ENCODE results near the gene E2F2. TPM values are rescaled to one million over a fixed set of nuclear protein-coding genes. Genes with fewer than 3 reads are reported as not detected.

Gene E2F2
- total RNA-seq, 1 donor from 2014 or later = 2.9 TPM

- intact Hi-C loops (cut with DNase I) = no loop called here
These were observed 52.0 kb downstream of the E2F2 start for GRCh38 chr1:23478896-23479665.

GRCh38 chr1:23477359-23478144, 53.5 kb downstream of the E2F2 start:
- intact Hi-C loops (cut with DNase I) = no loop called here
- no peak for DNase-seq (ENCODE audit: extremely low spot score in 2 of 2)
- H3K9me3 ChIP-seq = no peaks in the 10 kb centered on the region
- H3K27me3 ChIP-seq = no peaks in the 10 kb centered on the region
- no peak for TF ChIP-seq POLR2A (IDR thresholded peaks at IDR 0.05)
- no peaks in the 10 kb centered on the region for H3K36me3 ChIP-seq
- H3K27ac ChIP-seq = no peak overlapping the region
- no peak overlapping the region for H3K4me3 ChIP-seq
- H3K4me1 ChIP-seq = peaks cover 61% of the 10 kb centered on the region

More at GRCh38 chr1:23478896-23479665, 52.0 kb downstream of the E2F2 start:
- peak in 1 of 2 donors; percentile 91 for DNase-seq (ENCODE audit: extremely low spot score in 2 of 2)
- Histone ChIP-seq H3K4me1 (peaks cover 53% of the 10 kb centered on the region), H3K27ac (peak overlapping the region; percentile 64), H3K4me3 (no peak overlapping the region), H3K27me3 (no peaks in the 10 kb centered on the region), H3K36me3 (no peaks in the 10 kb centered on the region), H3K9me3 (no peaks in the 10 kb centered on the region)
- TF ChIP-seq POLR2A (IDR thresholded peaks at IDR 0.05) = no peak
- peak; percentile 34 to 55 for TF ChIP-seq POLR2AphosphoS5 (IDR thresholded peaks at IDR 0.05; ENCODE audit: insufficient read depth in 1 of 2, low read depth in 1 of 2)

- Histone ChIP-seq H3K36me3 (no peaks in the 10 kb centered on the region), H3K4me3 (no peak overlapping the region), H3K4me1 (peaks cover 65% of the 10 kb centered on the region), H3K27me3 (no peaks in the 10 kb centered on the region), H3K9me3 (no peaks in the 10 kb centered on the region), H3K27ac (peak overlapping the region; percentile 56)
- DNase-seq (ENCODE audit: extremely low spot score in 2 of 2) = no peak
- TF ChIP-seq POLR2A (IDR thresholded peaks at IDR 0.05) = no peak
- TF ChIP-seq CTCF (IDR thresholded peaks at IDR 0.05) = no peak
- no peak for TF ChIP-seq POLR2AphosphoS5 (IDR thresholded peaks at IDR 0.05; ENCODE audit: insufficient read depth in 1 of 2, low read depth in 1 of 2)
- intact Hi-C loops (cut with DNase I) = no loop called here
These were observed 55.4 kb downstream of the E2F2 start for GRCh38 chr1:23475641-23476040.

DNA sequence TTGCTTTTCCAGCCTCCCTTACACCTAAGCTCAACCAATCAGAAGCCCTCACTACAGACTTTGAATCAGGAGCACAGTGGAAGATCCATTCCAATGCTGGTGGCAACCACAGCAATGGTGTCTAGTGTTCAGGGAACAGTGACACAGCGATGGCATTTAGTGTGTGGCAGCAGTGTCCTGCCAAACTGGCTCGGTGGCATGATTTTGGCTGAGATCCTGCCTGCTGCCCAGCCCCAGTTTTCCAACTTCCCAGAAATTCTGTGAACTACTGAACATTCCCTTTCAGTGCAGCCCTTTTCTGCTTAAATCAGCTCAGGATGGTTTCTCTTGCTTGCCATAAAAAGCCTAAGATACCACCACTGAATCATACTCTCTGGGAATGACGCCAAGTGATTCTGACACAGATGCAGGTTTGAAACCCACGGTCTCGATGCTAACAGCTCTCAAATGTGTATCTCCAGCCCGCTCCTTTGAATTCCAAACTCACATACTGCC, 55.9 kb downstream of the E2F2 start:
- Histone ChIP-seq H3K36me3 (no peaks in the 10 kb centered on the region), H3K27me3 (no peaks in the 10 kb centered on the region), H3K27ac (peak overlapping the region; percentile 56), H3K4me3 (no peak overlapping the region), H3K4me1 (peaks cover 68% of the 10 kb centered on the region), H3K9me3 (no peaks in the 10 kb centered on the region)
- no peak for TF ChIP-seq POLR2AphosphoS5 (IDR thresholded peaks at IDR 0.05; ENCODE audit: insufficient read depth in 1 of 2, low read depth in 1 of 2)
- no peak for TF ChIP-seq CTCF (IDR thresholded peaks at IDR 0.05)
- TF ChIP-seq POLR2A (IDR thresholded peaks at IDR 0.05) = no peak
- no peak for DNase-seq (ENCODE audit: extremely low spot score in 2 of 2)
- intact Hi-C loops (cut with DNase I) = no loop called here

GRCh38 chr1:23473037-23473800, 57.8 kb downstream of the E2F2 start:
- no peak for DNase-seq (ENCODE audit: extremely low spot score in 2 of 2)
- no peaks in the 10 kb centered on the region for H3K36me3 ChIP-seq
- TF ChIP-seq CTCF (IDR thresholded peaks at IDR 0.05) (no peak), POLR2A (IDR thresholded peaks at IDR 0.05) (no peak)
- H3K27me3 ChIP-seq = no peaks in the 10 kb centered on the region
- intact Hi-C loops (cut with DNase I) = no loop called here
- peak overlapping the region; percentile 51 for H3K27ac ChIP-seq
- H3K4me1 ChIP-seq = peaks cover 62% of the 10 kb centered on the region
- no peaks in the 10 kb centered on the region for H3K9me3 ChIP-seq
- no peak overlapping the region for H3K4me3 ChIP-seq

Data from vagina (tissue), 2 donors.